SK-N-MC (cell line): ENCODE results near the gene TTLL7.

Experiments
- DNase-seq: peaks from one replicate; pipeline ENCODE4 v3.0.0-alpha.2; 2011; ENCODE audit warnings: low read depth, low spot score
- H3K27ac ChIP-seq: fragments of 200-600 bp; sonication (generic); 2 replicates; pipeline ENCODE4 v1.5.1; 2016; ENCODE audit warnings: mixed run types
- H3K36me3 ChIP-seq: fragments of 200-600 bp; sonication (generic); 2 replicates; pipeline ENCODE4 v1.6.1; 2017; ENCODE audit warnings: antibody characterized with exemption, low read length, mixed read lengths; ENCODE audit not compliant: insufficient read depth
- H3K4me3 ChIP-seq: fragments of 200-600 bp; sonication (generic); 2 replicates; pipeline ENCODE4 v1.5.1; 2016
- H3K9ac ChIP-seq: fragments of 200-600 bp; sonication (generic); 2 replicates; pipeline ENCODE4 v1.8.0; 2017; ENCODE audit warnings: mixed run types, mixed read lengths; ENCODE audit not compliant: insufficient read length
- H3K9me3 ChIP-seq: fragments of 200-600 bp; sonication (generic); 2 replicates; pipeline ENCODE4 v1.6.1; 2017; ENCODE audit warnings: low read depth, mild to moderate bottlenecking, antibody characterized with exemption, low read length, moderate library complexity, mixed read lengths
- EZH2 ChIP-seq: fragments of 200-600 bp; sonication (generic); IDR thresholded peaks from one replicate; pipeline ENCODE4 v1.6.1; 2017; ENCODE audit warnings: antibody characterized with exemption
- FOXP2 ChIP-seq: optimal IDR thresholded peaks from 2 replicates; pipeline ENCODE3; 2011; ENCODE audit warnings: mild to moderate bottlenecking, moderate library complexity; ENCODE audit not compliant: insufficient read depth; ENCODE audit errors: extremely low read length, control extremely low read depth
- POLR2AphosphoS5 ChIP-seq: IDR thresholded peaks from 2 replicates; pipeline ENCODE4 v1.6.1; 2012; ENCODE audit warnings: mild to moderate bottlenecking, low read depth, low read length, borderline replicate concordance

TTLL7 gene

GRCh38 chr1:83998498-83999315 lies at the start of gene TTLL7:
Gene TTLL7, minus strand, starts transcription at chr1:83999132. Its CDS starts 46,921 bp downstream, at chr1:83952211.
- peak within 1 kb of the TSS; percentile 90 for H3K4me3 ChIP-seq
- TF ChIP-seq EZH2, result no peak
- TF ChIP-seq FOXP2, result no peak
- peak; percentile 65; the same call in 1 of the 2 replicates for TF ChIP-seq POLR2AphosphoS5
- DNase-seq, result no peak
- H3K9me3 ChIP-seq, result no peaks in the 10 kb centered on the region
- H3K9ac ChIP-seq, result peak within 1 kb of the TSS; percentile 92
- peak within 1 kb of the TSS; percentile 52; the same call in 1 of the 2 replicates for H3K27ac ChIP-seq
- no peaks in the 10 kb centered on the region for H3K36me3 ChIP-seq

- Histone ChIP-seq H3K36me3 (no peaks in the 10 kb centered on the region), H3K27ac (no peak overlapping the region), H3K9me3 (no peaks in the 10 kb centered on the region), H3K4me3 (no peak overlapping the region), H3K9ac (no peak overlapping the region)
- no peak for DNase-seq
- TF ChIP-seq EZH2 (no peak), POLR2AphosphoS5 (no peak), FOXP2 (no peak)
These were observed 43.5 kb upstream of the TTLL7 start for GRCh38 chr1:84042461-84042860.

GRCh38 chr1:84037758-84038611 lies 39.1 kb upstream of the TTLL7 start:
- Histone ChIP-seq H3K9ac (no peak overlapping the region), H3K9me3 (no peaks in the 10 kb centered on the region), H3K4me3 (no peak overlapping the region), H3K27ac (no peak overlapping the region), H3K36me3 (no peaks in the 10 kb centered on the region)
- TF ChIP-seq FOXP2 (no peak), EZH2 (no peak), POLR2AphosphoS5 (no peak)
- no peak for DNase-seq

GRCh38 chr1:84031802-84032327 lies 32.9 kb upstream of the TTLL7 start:
- DNase-seq, result no peak
- Histone ChIP-seq H3K27ac (no peak overlapping the region), H3K4me3 (no peak overlapping the region), H3K36me3 (no peaks in the 10 kb centered on the region), H3K9me3 (no peaks in the 10 kb centered on the region), H3K9ac (no peak overlapping the region)
- TF ChIP-seq FOXP2 (no peak), POLR2AphosphoS5 (no peak), EZH2 (no peak)

GRCh38 chr1:84027368-84027767 lies 28.4 kb upstream of the TTLL7 start:
- no peak for DNase-seq

GRCh38 chr1:84025966-84026365 lies 27.0 kb upstream of the TTLL7 start:
- H3K4me3 ChIP-seq, result no peak overlapping the region
- no peaks in the 10 kb centered on the region for H3K36me3 ChIP-seq
- no peak overlapping the region for H3K27ac ChIP-seq
- no peak for TF ChIP-seq FOXP2
- no peak for TF ChIP-seq EZH2
- no peak for TF ChIP-seq POLR2AphosphoS5
- H3K9me3 ChIP-seq, result no peaks in the 10 kb centered on the region
- H3K9ac ChIP-seq, result no peak overlapping the region
- DNase-seq, result no peak

More at GRCh38 chr1:84027368-84027767, 28.4 kb upstream of the TTLL7 start:
- no peak overlapping the region for H3K9ac ChIP-seq
- no peak overlapping the region for H3K4me3 ChIP-seq
- H3K27ac ChIP-seq, result no peak overlapping the region
- no peaks in the 10 kb centered on the region for H3K9me3 ChIP-seq
- H3K36me3 ChIP-seq, result no peaks in the 10 kb centered on the region
- TF ChIP-seq POLR2AphosphoS5, result no peak

GRCh38 chr1:84021822-84022221 lies 22.9 kb upstream of the TTLL7 start:
- Histone ChIP-seq H3K9ac (no peak overlapping the region), H3K4me3 (no peak overlapping the region), H3K36me3 (no peaks in the 10 kb centered on the region), H3K27ac (no peak overlapping the region), H3K9me3 (no peaks in the 10 kb centered on the region)
- no peak for DNase-seq
- TF ChIP-seq EZH2 (no peak), POLR2AphosphoS5 (no peak), FOXP2 (no peak)

- H3K4me3 ChIP-seq, result no peak overlapping the region
- no peak for DNase-seq
- H3K9ac ChIP-seq, result no peak overlapping the region
- TF ChIP-seq EZH2, result no peak
- no peak for TF ChIP-seq FOXP2
- TF ChIP-seq POLR2AphosphoS5, result no peak
- no peaks in the 10 kb centered on the region for H3K9me3 ChIP-seq
- H3K36me3 ChIP-seq, result no peaks in the 10 kb centered on the region
- H3K27ac ChIP-seq, result no peak overlapping the region
These were observed 21.2 kb upstream of the TTLL7 start for GRCh38 chr1:84020151-84020550.
